ENCODE results near the gene LAMTOR2. TPM values are rescaled to one million over a fixed set of nuclear protein-coding genes. Genes with fewer than 3 reads are reported as not detected.

Gene LAMTOR2
- total RNA-seq, 4 donors from 2014 or later: 17.3 to 97.6 (median 38.1) TPM

DNA sequence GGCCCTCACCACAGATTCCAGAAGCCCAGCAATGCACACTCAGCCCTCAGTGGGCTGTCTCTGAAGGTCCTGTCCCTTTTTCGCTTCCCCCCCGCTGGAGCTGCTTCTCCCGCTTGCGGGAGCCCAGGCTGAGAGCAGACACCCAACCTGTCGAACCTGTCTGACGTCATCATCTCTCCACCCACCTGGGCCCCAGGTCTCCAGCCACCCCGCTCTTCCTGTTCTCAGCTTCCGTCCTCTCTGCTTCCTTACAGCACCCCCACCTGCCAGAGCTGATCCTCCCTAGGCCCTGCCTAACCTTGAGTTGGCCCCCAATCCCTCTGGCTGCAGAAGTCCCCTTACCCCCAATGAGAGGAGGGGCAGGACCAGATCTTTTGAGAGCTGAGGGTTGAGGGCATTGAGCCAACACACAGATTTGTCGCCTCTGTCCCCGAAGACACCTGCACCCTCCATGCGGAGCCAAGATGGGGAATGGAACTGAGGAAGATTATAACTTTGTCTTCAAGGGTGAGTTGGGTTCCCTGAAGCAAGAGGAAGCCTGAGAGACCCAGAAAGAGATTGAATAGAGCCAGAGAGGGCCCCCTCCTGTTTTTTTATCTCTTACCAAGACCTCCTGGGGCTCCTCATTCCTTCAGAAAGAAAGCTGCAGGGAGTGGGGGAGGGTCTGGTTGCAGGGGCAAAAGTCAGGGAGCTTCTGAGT lies 6.5 kb downstream of the LAMTOR2 start, which contains the start of gene RAB25:
Gene RAB25 (plus strand): TSS at position 224 of the 700 bp plus-strand sequence. CDS start 241 bp downstream, at position 465.
- intact Hi-C loops (cut with DNase I; ENCODE audit: low total_unique reads): no loop called here
- Histone ChIP-seq H3K9me3 (no peaks in the 10 kb centered on the region), H3K27ac (no peak within 1 kb of the TSS), H3K4me1 (no peaks in the 10 kb centered on the region), H3K36me3 (no peaks in the 10 kb centered on the region), H3K27me3 (no peaks in the 10 kb centered on the region), H3K4me3 (no peak within 1 kb of the TSS)
- DNase-seq: no peak
- TF ChIP-seq POLR2A (IDR thresholded peaks at IDR 0.05): peak in 1 of 2 donors; percentile 32
- TF ChIP-seq, protein P1, sequence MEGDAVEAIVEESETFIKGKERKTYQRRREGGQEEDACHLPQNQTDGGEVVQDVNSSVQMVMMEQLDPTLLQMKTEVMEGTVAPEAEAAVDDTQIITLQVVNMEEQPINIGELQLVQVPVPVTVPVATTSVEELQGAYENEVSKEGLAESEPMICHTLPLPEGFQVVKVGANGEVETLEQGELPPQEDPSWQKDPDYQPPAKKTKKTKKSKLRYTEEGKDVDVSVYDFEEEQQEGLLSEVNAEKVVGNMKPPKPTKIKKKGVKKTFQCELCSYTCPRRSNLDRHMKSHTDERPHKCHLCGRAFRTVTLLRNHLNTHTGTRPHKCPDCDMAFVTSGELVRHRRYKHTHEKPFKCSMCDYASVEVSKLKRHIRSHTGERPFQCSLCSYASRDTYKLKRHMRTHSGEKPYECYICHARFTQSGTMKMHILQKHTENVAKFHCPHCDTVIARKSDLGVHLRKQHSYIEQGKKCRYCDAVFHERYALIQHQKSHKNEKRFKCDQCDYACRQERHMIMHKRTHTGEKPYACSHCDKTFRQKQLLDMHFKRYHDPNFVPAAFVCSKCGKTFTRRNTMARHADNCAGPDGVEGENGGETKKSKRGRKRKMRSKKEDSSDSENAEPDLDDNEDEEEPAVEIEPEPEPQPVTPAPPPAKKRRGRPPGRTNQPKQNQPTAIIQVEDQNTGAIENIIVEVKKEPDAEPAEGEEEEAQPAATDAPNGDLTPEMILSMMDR (IDR thresholded peaks at IDR 0.05): no peak

DNA sequence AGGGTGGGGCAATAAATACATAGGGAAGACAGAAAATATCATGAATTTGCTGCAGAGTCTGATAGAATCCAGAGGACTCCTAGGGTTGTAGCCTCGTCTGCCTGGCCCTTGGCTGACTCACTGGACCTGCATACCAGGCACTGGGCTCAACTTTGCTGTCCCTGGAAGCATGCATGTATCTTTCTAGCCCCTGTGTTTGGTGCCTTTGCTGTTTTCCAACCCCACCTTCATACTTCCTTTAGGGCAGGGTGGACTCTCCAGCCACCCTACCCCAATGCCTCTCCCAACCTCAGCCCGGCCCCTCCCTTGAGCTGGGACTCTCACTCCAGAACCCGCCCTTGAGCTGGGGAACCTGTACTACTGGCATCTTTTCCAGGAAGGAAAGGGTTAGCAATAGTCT lies 7.6 kb downstream of the LAMTOR2 start:
- Histone ChIP-seq H3K4me1 (no peaks in the 10 kb centered on the region), H3K27me3 (no peaks in the 10 kb centered on the region), H3K36me3 (no peaks in the 10 kb centered on the region), H3K4me3 (no peak overlapping the region), H3K9me3 (no peaks in the 10 kb centered on the region), H3K27ac (no peak overlapping the region)
- no peak for DNase-seq
- intact Hi-C loops (cut with DNase I; ENCODE audit: low total_unique reads): no loop called here
- no peak for TF ChIP-seq POLR2A (IDR thresholded peaks at IDR 0.05)
- TF ChIP-seq, protein P1 (IDR thresholded peaks at IDR 0.05): no peak

DNA sequence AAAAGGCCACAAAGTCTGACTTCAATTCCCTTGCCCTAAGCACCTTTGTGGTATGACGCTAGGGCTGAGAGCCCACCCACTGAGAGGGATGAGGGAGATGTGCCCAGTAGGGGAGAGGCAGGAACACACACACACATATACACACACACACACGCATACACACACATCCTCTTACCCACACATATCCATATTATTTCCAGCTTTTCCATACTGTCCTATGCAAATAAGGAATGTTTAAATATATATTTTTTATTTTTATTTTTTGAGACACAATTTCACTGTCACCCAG lies 9.4 kb downstream of the LAMTOR2 start:
- H3K27me3 ChIP-seq: no peaks in the 10 kb centered on the region
- H3K9me3 ChIP-seq: no peaks in the 10 kb centered on the region
- intact Hi-C loops (cut with DNase I; ENCODE audit: low total_unique reads): no loop called here
- H3K36me3 ChIP-seq: no peaks in the 10 kb centered on the region
- H3K4me1 ChIP-seq: no peaks in the 10 kb centered on the region
- TF ChIP-seq, protein P1 (IDR thresholded peaks at IDR 0.05): no peak
- no peak for TF ChIP-seq POLR2A (IDR thresholded peaks at IDR 0.05)
- no peak overlapping the region for H3K4me3 ChIP-seq
- H3K27ac ChIP-seq: no peak overlapping the region
- DNase-seq: no peak

DNA sequence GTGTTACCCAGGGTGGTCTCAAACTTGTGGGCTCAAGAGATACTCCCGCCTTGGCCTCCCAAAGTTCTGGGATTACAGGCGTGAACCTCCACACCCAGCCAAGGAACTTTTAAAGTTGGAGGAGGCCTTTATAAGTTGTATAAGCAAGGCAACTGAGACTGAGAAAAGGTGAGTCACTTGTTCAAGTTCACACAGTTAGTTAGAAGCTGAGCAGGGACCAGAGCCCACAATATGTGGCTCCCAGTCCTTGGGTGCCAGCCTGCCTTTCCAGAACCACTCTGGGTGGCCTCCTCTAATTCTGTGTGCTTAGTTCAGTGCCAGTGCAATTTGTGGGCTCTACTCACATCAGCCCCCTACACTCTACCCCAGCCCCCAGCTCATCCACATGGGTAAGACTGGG lies 10.0 kb downstream of the LAMTOR2 start:
- intact Hi-C loops (cut with DNase I; ENCODE audit: low total_unique reads): no loop called here
- Histone ChIP-seq H3K27ac (no peak overlapping the region), H3K36me3 (no peaks in the 10 kb centered on the region), H3K9me3 (no peaks in the 10 kb centered on the region), H3K4me1 (no peaks in the 10 kb centered on the region), H3K4me3 (no peak overlapping the region), H3K27me3 (no peaks in the 10 kb centered on the region)
- TF ChIP-seq, protein P1 (IDR thresholded peaks at IDR 0.05): no peak
- no peak for TF ChIP-seq POLR2A (IDR thresholded peaks at IDR 0.05)
- no peak for DNase-seq

DNA sequence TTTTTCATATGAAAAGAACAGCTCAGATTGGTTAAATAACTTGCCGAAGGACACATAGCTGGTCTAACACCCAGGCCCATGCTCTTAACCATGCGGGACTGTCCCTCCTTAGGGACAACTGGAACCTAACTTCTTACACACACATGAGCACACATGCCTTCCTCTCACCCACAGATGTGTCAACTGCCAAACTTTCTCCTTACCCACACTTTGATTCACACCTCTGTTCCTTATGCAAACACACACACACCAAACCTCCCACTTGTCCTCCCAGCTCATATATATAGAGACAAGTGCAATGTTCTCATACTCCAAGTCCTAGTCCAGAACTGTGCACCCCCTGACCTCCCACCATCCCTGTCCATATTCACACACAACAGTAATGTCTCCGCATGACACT lies 10.6 kb downstream of the LAMTOR2 start:
- TF ChIP-seq, protein P1 (IDR thresholded peaks at IDR 0.05): no peak
- TF ChIP-seq POLR2A (IDR thresholded peaks at IDR 0.05): no peak
- Histone ChIP-seq H3K4me1 (no peaks in the 10 kb centered on the region), H3K4me3 (no peak overlapping the region), H3K27ac (no peak overlapping the region), H3K9me3 (no peaks in the 10 kb centered on the region), H3K36me3 (no peaks in the 10 kb centered on the region), H3K27me3 (no peaks in the 10 kb centered on the region)
- DNase-seq: no peak
- intact Hi-C loops (cut with DNase I; ENCODE audit: low total_unique reads): no loop called here

Data from uterus (tissue), 4 donors.